Right renal cortex interstitium (tissue), 3 donors: ENCODE measurements around the gene TCHHL1. TPM values are rescaled to one million over a fixed set of nuclear protein-coding genes. Genes with fewer than 3 reads are reported as not detected.

Experiments
- DNase-seq, 3 donors: peaks; one replicate each; pipeline ENCODE4 v3.0.0-alpha.2; 2013; ENCODE audit warnings: low read depth in 3 of 3, low spot score in 2 of 3
- polyA plus RNA-seq, 3 donors: library from polyadenylated mRNA; unstranded; fragments of 120-200 nt; gene quantifications; one replicate each; pipeline ENCODE4 v1.2.1, GENCODE V29; 2013; ENCODE audit not compliant: insufficient read length in 3 of 3

The TCHHL1 gene
- polyA plus RNA-seq, 3 donors: not detected

GRCh38 chr1:152039886-152040285 is 49.0 kb downstream of the TCHHL1 start:
- no peak for DNase-seq

GRCh38 chr1:152039461-152039860 is 49.4 kb downstream of the TCHHL1 start:
- no peak for DNase-seq

GRCh38 chr1:152038871-152039270 is 50.0 kb downstream of the TCHHL1 start:
- no peak for DNase-seq

GRCh38 chr1:152036267-152037216 is 52.3 kb downstream of the TCHHL1 start, which contains the start of gene S100A11:
Gene S100A11 (minus strand): TSS chr1:152037004. CDS start chr1:152036915, 89 bp downstream.
- peak in 2 of 3 donors; percentile 47 to 49 for DNase-seq

GRCh38 chr1:152035539-152036266 is 53.2 kb downstream of the TCHHL1 start:
- peak in 1 of 3 donors; percentile 20 for DNase-seq

- DNase-seq: peak in 2 of 3 donors; percentile 27 to 31
Measured at GRCh38 chr1:152034654-152035538, 54.0 kb downstream of the TCHHL1 start.

- DNase-seq: no peak
Measured at GRCh38 chr1:152034324-152034653, 54.6 kb downstream of the TCHHL1 start.

Other genes with a start within 250 kb of the TCHHL1 start
- gene C2CD4D, start 249.2 kb downstream of the TCHHL1 start, polyA plus RNA-seq: under 1 TPM in 2 of 3 donors, not detected in 1; 0.10 TPM
- under 1 TPM; 0.29 to 0.49 (median 0.44) TPM for gene THEM5, start 235.4 kb downstream of the TCHHL1 start, polyA plus RNA-seq
- gene THEM4, start 179.6 kb downstream of the TCHHL1 start, polyA plus RNA-seq: 10 to 100 TPM; 20.9 to 22.1 (median 21.8) TPM
- gene S100A10, start 95.2 kb downstream of the TCHHL1 start, polyA plus RNA-seq: 100 to 1,000 TPM; 227 to 239 (median 228) TPM
- gene S100A11, start 52.1 kb downstream of the TCHHL1 start, polyA plus RNA-seq: 100 to 1,000 TPM; 231 to 297 (median 273) TPM
- gene TCHH, start 26.4 kb upstream of the TCHHL1 start, polyA plus RNA-seq: under 1 TPM; 0.03 to 0.06 (median 0.03) TPM
- not detected for gene RPTN, start 70.2 kb upstream of the TCHHL1 start, polyA plus RNA-seq
- 1 to 10 TPM in 1 of 3 donors, under 1 TPM in 2; 0.19 to 1.0 (median 0.81) TPM for gene HRNR, start 135.1 kb upstream of the TCHHL1 start, polyA plus RNA-seq
- 1 to 10 TPM; 2.2 to 4.0 (median 2.2) TPM for gene FLG, start 236.2 kb upstream of the TCHHL1 start, polyA plus RNA-seq